OCI-LY3 (cell line): Measurements from ENCODE around the gene MED13.

Experiments used
- H2AFZ ChIP-seq: fragments of 200-600, 300-600 bp; shearing (Covaris generic); 2 replicates; pipeline ENCODE4 v1.6.0; 2014; ENCODE audit warnings: antibody characterized with exemption, low read depth, low read length
- H3K27ac ChIP-seq: fragments of 200-600, 300-600 bp; sonication (generic); 2 replicates; pipeline ENCODE4 v1.5.1; 2014; ENCODE audit warnings: mild to moderate bottlenecking, low read length, moderate library complexity, mixed read lengths
- H3K27me3 ChIP-seq: fragments of 200-600, 300-600 bp; sonication (generic); 2 replicates; pipeline ENCODE4 v1.6.1; 2014; ENCODE audit warnings: low read depth, low read length, mixed read lengths
- H3K36me3 ChIP-seq: fragments of 200-600, 300-600 bp; sonication (generic); replicated peaks from 2 replicates; pipeline ENCODE3; 2014; ENCODE audit warnings: low read depth, low read length, mixed read lengths
- H3K4me1 ChIP-seq: fragments of 300-600, 200-600 bp; sonication (generic); 2 replicates; pipeline ENCODE4 v1.6.1; 2014; ENCODE audit warnings: low read length, mixed read lengths
- H3K4me2 ChIP-seq: fragments of 200-600, 300-600 bp; sonication (generic); 2 replicates; pipeline ENCODE4 v1.6.1; 2014; ENCODE audit warnings: low read length, mixed read lengths
- H3K4me3 ChIP-seq: fragments of 300-600, 200-600 bp; sonication (generic); 2 replicates; pipeline ENCODE4 v1.5.1; 2014; ENCODE audit warnings: antibody characterized with exemption, mild to moderate bottlenecking, low read length, moderate library complexity
- H3K79me2 ChIP-seq: fragments of 300-600, 200-600 bp; shearing (Covaris generic); 2 replicates; pipeline ENCODE4 v1.6.1; 2014; ENCODE audit warnings: mild to moderate bottlenecking, low read length, mixed read lengths
- H3K9ac ChIP-seq: fragments of 300-600, 200-600 bp; shearing (Covaris generic); 2 replicates; pipeline ENCODE4 v1.6.0; 2014; ENCODE audit warnings: mild to moderate bottlenecking, low read length, moderate library complexity
- H3K9me3 ChIP-seq: fragments of 200-600, 300-600 bp; shearing (Covaris generic); 2 replicates; pipeline ENCODE4 v1.6.1; 2014; ENCODE audit warnings: low read length, mixed read lengths; ENCODE audit not compliant: insufficient read depth
- H4K20me1 ChIP-seq: fragments of 200-600, 300-600 bp; sonication (generic); 2 replicates; pipeline ENCODE4 v1.6.1; 2016; ENCODE audit warnings: low read length, mixed read lengths; ENCODE audit not compliant: insufficient read depth
- EZH2phosphoT487 ChIP-seq: fragments of 200-600 bp; shearing (Covaris generic); IDR thresholded peaks from 2 replicates; pipeline ENCODE4 v1.6.1; 2018; ENCODE audit warnings: antibody characterized with exemption, mixed run types, low read depth
- TF ChIP-seq, protein P1 (sequence below): fragments of 200-600, 300-600 bp; sonication (generic); IDR thresholded peaks from 2 replicates; pipeline ENCODE4 v1.5.1; 2014; ENCODE audit warnings: antibody characterized with exemption, low read length, low read depth

The MED13 gene

DNA sequence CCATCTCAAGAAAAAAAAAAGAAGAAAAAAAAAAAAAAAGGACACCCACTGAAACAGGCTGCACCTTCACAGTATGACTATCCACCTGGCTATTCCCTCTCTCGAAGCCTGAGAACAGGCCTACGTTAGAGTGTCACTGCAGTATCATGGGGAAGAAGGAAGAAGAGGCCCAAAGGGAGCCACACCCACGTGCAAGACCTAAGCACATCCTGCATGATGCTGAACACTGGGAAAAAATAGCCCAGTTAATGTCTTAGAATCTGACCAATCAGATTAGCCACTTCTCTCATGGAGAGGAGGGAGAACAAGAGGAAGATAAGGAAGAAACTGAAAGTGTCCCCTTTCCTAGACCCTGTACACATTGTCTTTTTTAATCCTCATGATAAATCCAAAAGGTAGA, 19.5 kb upstream of the MED13 start:
- Histone ChIP-seq H2AFZ (no peak overlapping the region), H3K79me2 (no peaks in the 10 kb centered on the region), H3K36me3 (no peaks in the 10 kb centered on the region), H3K4me1 (0 out of 2 replicates have a peak, but pooled peaks cover 3% of the 10 kb centered on the region), H3K27ac (no peak overlapping the region), H3K4me3 (no peak overlapping the region), H4K20me1 (no peaks in the 10 kb centered on the region), H3K9ac (no peak overlapping the region), H3K27me3 (peaks cover 13% of the 10 kb centered on the region), H3K9me3 (no peaks in the 10 kb centered on the region), H3K4me2 (no peak overlapping the region)
- TF ChIP-seq EZH2phosphoT487, result no peak
- TF ChIP-seq, protein P1, sequence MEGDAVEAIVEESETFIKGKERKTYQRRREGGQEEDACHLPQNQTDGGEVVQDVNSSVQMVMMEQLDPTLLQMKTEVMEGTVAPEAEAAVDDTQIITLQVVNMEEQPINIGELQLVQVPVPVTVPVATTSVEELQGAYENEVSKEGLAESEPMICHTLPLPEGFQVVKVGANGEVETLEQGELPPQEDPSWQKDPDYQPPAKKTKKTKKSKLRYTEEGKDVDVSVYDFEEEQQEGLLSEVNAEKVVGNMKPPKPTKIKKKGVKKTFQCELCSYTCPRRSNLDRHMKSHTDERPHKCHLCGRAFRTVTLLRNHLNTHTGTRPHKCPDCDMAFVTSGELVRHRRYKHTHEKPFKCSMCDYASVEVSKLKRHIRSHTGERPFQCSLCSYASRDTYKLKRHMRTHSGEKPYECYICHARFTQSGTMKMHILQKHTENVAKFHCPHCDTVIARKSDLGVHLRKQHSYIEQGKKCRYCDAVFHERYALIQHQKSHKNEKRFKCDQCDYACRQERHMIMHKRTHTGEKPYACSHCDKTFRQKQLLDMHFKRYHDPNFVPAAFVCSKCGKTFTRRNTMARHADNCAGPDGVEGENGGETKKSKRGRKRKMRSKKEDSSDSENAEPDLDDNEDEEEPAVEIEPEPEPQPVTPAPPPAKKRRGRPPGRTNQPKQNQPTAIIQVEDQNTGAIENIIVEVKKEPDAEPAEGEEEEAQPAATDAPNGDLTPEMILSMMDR, result no peak

DNA sequence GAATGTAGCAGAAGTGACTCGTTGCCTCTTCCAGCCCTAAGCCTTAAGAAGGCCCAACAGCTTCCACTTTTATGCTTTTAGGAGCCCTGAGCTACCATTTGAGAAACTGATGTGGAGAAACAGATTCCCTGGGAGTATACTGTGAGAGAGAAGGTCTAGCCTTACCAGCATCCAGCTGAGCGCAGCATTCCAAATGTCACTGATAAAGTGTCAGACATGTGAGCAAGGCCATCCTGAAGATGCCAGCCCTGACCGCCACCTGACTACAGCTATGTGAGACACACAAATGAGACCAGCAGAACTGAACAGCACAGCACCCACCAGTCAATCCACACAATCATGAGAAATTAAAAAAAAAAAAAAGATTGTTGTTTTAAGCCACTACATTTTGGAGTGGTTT, 18.6 kb upstream of the MED13 start:
- no peak overlapping the region for H2AFZ ChIP-seq
- H3K27me3 ChIP-seq, result peaks cover 13% of the 10 kb centered on the region
- no peaks in the 10 kb centered on the region for H3K9me3 ChIP-seq
- no peak overlapping the region for H3K4me3 ChIP-seq
- H3K79me2 ChIP-seq, result no peaks in the 10 kb centered on the region
- no peak overlapping the region for H3K9ac ChIP-seq
- TF ChIP-seq, protein P1, result no peak
- no peak for TF ChIP-seq EZH2phosphoT487
- H3K36me3 ChIP-seq, result no peaks in the 10 kb centered on the region
- no peaks in the 10 kb centered on the region for H4K20me1 ChIP-seq
- H3K4me1 ChIP-seq, result 0 out of 2 replicates have a peak, but pooled peaks cover 3% of the 10 kb centered on the region
- H3K4me2 ChIP-seq, result no peak overlapping the region
- no peak overlapping the region for H3K27ac ChIP-seq

DNA sequence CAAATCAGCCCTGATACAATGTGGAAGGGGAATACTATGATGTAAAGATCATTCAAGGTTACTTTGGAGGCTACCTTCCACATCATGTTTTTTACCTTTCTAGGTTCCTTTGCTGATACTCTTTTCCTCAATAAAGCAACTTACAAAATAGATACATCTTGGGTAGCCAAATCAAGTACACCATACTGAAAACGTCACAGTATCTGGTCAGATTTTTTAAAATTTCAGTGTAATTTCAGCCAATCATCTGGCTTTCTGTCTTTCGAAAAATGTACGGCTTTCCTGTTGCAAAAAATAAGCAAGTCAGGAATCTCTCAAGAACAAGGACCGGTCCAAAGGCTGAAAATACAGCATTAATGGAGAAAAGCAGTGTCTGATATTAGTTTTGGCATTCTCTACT, 15.6 kb upstream of the MED13 start:
- H3K9ac ChIP-seq, result no peak overlapping the region
- H3K4me3 ChIP-seq, result no peak overlapping the region
- no peak overlapping the region for H3K27ac ChIP-seq
- H3K27me3 ChIP-seq, result peaks cover 12% of the 10 kb centered on the region
- no peaks in the 10 kb centered on the region for H4K20me1 ChIP-seq
- TF ChIP-seq, protein P1, result no peak
- H3K4me2 ChIP-seq, result no peak overlapping the region
- no peaks in the 10 kb centered on the region for H3K79me2 ChIP-seq
- H3K4me1 ChIP-seq, result 0 out of 2 replicates have a peak, but pooled peaks cover 2% of the 10 kb centered on the region
- H2AFZ ChIP-seq, result no peak overlapping the region
- no peaks in the 10 kb centered on the region for H3K36me3 ChIP-seq
- no peaks in the 10 kb centered on the region for H3K9me3 ChIP-seq

DNA sequence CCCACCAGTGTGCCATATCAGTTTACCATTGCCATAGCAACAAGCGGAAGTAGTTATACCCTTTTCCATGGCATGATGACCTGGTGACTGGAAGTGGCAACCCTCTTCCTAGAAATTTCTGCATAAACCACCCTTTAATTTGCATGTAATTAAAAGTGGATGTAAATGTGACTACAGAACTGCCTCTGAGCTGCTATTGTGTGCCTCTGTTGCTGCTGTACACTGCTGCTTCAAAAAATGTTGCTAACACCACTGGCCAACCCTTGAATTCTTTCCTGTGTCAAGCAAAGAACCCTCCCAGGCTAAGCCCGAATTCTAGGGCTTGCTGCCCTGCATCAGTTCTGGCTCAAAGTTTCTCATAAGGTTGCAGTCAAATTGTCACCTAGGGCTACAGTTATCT, 12.9 kb upstream of the MED13 start:
- H3K4me2 ChIP-seq, result no peak overlapping the region
- no peak overlapping the region for H3K27ac ChIP-seq
- H3K27me3 ChIP-seq, result peaks cover 12% of the 10 kb centered on the region
- H3K9ac ChIP-seq, result no peak overlapping the region
- no peak overlapping the region for H2AFZ ChIP-seq
- no peak overlapping the region for H3K4me3 ChIP-seq
- H4K20me1 ChIP-seq, result no peaks in the 10 kb centered on the region
- no peaks in the 10 kb centered on the region for H3K9me3 ChIP-seq
- TF ChIP-seq, protein P1, result no peak
- H3K4me1 ChIP-seq, result peaks cover 3% of the 10 kb centered on the region; the same call in 1 of the 2 replicates
- H3K79me2 ChIP-seq, result no peaks in the 10 kb centered on the region
- H3K36me3 ChIP-seq, result no peaks in the 10 kb centered on the region
